SH-SY5Y (cell line): ENCODE results near the gene SLC6A3.

Source experiments
- GATA2 ChIP-seq: IDR thresholded peaks from 2 replicates; pipeline ENCODE4 v1.6.1; 2011; ENCODE audit warnings: mild to moderate bottlenecking, low read depth, low read length
- GATA3 ChIP-seq: IDR thresholded peaks from 2 replicates; pipeline ENCODE4 v1.6.1; 2011; ENCODE audit warnings: low read depth, mild to moderate bottlenecking, low read length, moderate library complexity

GRCh38 chr5:1368236-1368635 is 77.0 kb downstream of the SLC6A3 start:
- no peak for TF ChIP-seq GATA2
- no peak for TF ChIP-seq GATA3
